Panc1 (cell line): Measurements from ENCODE around the gene SOWAHC. TPM values are rescaled to one million over a fixed set of nuclear protein-coding genes. Genes with fewer than 3 reads are reported as not detected.

Experiments
- ATAC-seq: fragments of 200-7000 bp; cut with Tn5 transposase; 2 replicates; pipeline ENCODE4 v1.9.1; 2020; ENCODE audit warnings: mild to moderate bottlenecking, moderate library complexity
- BruUV-seq: library from RNA; stranded (reverse); fragments of 400-500 nt; replicated peaks from 2 replicates; lab custom pipeline; 2021; lab: Mats Ljungman, UMichigan
- CTCF ChIA-PET: fragments of 300-600 bp; sonication (Branson Sonifier 250); formaldehyde crosslinking; loops from one replicate; lab custom pipeline; 2022; ENCODE audit warnings: antibody characterized with exemption; lab: Charles Lee
- POLR2A ChIA-PET: fragments of 300-600 bp; sonication (Branson Sonifier 250); formaldehyde crosslinking; loops from one replicate; lab custom pipeline; 2022; ENCODE audit warnings: antibody characterized with exemption; lab: Charles Lee
- DNase-seq: peaks from one replicate; pipeline ENCODE4 v3.0.0-alpha.2; 2010; ENCODE audit warnings: low read depth, low spot score
- H3K27ac ChIP-seq: 2 replicates; pipeline ENCODE4 v1.5.1; 2011; ENCODE audit warnings: mild to moderate bottlenecking, low read length, inconsistent platforms
- H3K27me3 ChIP-seq: fragments of 200-500 bp; sonication (Bioruptor generic); 2 replicates; pipeline ENCODE4 v1.6.0; 2014; ENCODE audit warnings: low read length, inconsistent platforms; ENCODE audit not compliant: control insufficient read depth, insufficient read depth
- H3K36me3 ChIP-seq: fragments of 200-500 bp; sonication (Bioruptor generic); 2 replicates; pipeline ENCODE4 v1.5.1; 2014; ENCODE audit warnings: inconsistent platforms, mild to moderate bottlenecking, low read length, moderate library complexity; ENCODE audit not compliant: control insufficient read depth, insufficient read depth
- H3K4me1 ChIP-seq: 2 replicates; pipeline ENCODE4 v1.5.1; 2011; ENCODE audit warnings: inconsistent platforms, mild to moderate bottlenecking, low read length, moderate library complexity; ENCODE audit not compliant: control insufficient read depth, insufficient read depth
- H3K4me3 ChIP-seq, 2 experiments: 2 replicates each; pipeline ENCODE4 v1.5.1; 2011 to 2012; ENCODE audit warnings: low read depth in 2 of 2, low read length in 2 of 2, mild to moderate bottlenecking in 2 of 2, inconsistent platforms in 1 of 2, moderate library complexity in 1 of 2
- H3K9me3 ChIP-seq: fragments of 200-500 bp; sonication (Bioruptor generic); 2 replicates; pipeline ENCODE4 v1.5.1; 2014; ENCODE audit warnings: low read depth, mild to moderate bottlenecking, inconsistent platforms, low read length, moderate library complexity; ENCODE audit not compliant: control insufficient read depth, insufficient read depth
- POLR2AphosphoS5 ChIP-seq: IDR thresholded peaks from 2 replicates; pipeline ENCODE4 v1.6.1; 2012; ENCODE audit warnings: mild to moderate bottlenecking, low read depth, low read length, moderate library complexity
- SIN3A ChIP-seq: IDR thresholded peaks from 2 replicates; pipeline ENCODE4 v1.6.1; 2012; ENCODE audit warnings: low read depth, mild to moderate bottlenecking, low read length, moderate library complexity, borderline replicate concordance; ENCODE audit not compliant: insufficient read depth
- TCF7L2 ChIP-seq: IDR thresholded peaks from 2 replicates; pipeline ENCODE4 v1.6.1; 2011; ENCODE audit warnings: mild to moderate bottlenecking, low read depth, low read length, inconsistent platforms
- in situ Hi-C: cut with HindIII; loops from 2 replicates; pipeline ENCODE4 v1.10.0; 2016; ENCODE audit warnings: low sequenced_read_pairs, low pct_unique_long_range_greater_than_20kb
- intact Hi-C: fragments of 100-400 bp; cut with micrococcal nuclease; formaldehyde crosslinking; loops from one replicate; pipeline ENCODE4 v1.10.0; 2022; ENCODE audit not compliant: unreplicated experiment
- total RNA-seq: library from RNA; stranded (reverse); gene quantifications from one replicate; pipeline ENCODE4 v1.2.1, GENCODE V29; 2021; ENCODE audit not compliant: unreplicated experiment
- TF ChIP-seq, protein P1 (sequence below): fragments of 450-650 bp; IDR thresholded peaks from 2 replicates; pipeline ENCODE4 v1.5.1; 2017; ENCODE audit warnings: mild to moderate bottlenecking
- TF ChIP-seq, protein P2 (sequence below), 2 experiments: IDR thresholded peaks; 2 replicates each; pipeline ENCODE4 v1.6.1; 2011 to 2012; ENCODE audit warnings: low read depth in 2 of 2, control low read depth in 1 of 2, low read length in 1 of 2, mild to moderate bottlenecking in 1 of 2, moderate library complexity in 1 of 2; ENCODE audit not compliant: insufficient read depth in 1 of 2

The SOWAHC gene
- total RNA-seq, 1 experiment from 2014 or later, result 23.4 TPM

- Histone ChIP-seq H3K9me3 (no peaks in the 10 kb centered on the region), H3K4me3 (no peak overlapping the region), H3K4me1 (no peaks in the 10 kb centered on the region), H3K27ac (no peak overlapping the region), H3K36me3 (no peaks in the 10 kb centered on the region), H3K27me3 (no peaks in the 10 kb centered on the region)
- ChIA-PET POLR2A (no interaction called here), CTCF (no interaction called here)
- ATAC-seq (peak; percentile 55; the same call in 1 of the 2 replicates), DNase-seq (no peak)
- no TSS peak for BruUV-seq
- in situ Hi-C loops, result no loop called here
- intact Hi-C loops, result no loop called here
- TF ChIP-seq, protein P1, sequence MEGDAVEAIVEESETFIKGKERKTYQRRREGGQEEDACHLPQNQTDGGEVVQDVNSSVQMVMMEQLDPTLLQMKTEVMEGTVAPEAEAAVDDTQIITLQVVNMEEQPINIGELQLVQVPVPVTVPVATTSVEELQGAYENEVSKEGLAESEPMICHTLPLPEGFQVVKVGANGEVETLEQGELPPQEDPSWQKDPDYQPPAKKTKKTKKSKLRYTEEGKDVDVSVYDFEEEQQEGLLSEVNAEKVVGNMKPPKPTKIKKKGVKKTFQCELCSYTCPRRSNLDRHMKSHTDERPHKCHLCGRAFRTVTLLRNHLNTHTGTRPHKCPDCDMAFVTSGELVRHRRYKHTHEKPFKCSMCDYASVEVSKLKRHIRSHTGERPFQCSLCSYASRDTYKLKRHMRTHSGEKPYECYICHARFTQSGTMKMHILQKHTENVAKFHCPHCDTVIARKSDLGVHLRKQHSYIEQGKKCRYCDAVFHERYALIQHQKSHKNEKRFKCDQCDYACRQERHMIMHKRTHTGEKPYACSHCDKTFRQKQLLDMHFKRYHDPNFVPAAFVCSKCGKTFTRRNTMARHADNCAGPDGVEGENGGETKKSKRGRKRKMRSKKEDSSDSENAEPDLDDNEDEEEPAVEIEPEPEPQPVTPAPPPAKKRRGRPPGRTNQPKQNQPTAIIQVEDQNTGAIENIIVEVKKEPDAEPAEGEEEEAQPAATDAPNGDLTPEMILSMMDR, result no peak
- no peak for TF ChIP-seq TCF7L2
- no peak for TF ChIP-seq POLR2AphosphoS5
- TF ChIP-seq SIN3A, result no peak
- TF ChIP-seq, protein P2, sequence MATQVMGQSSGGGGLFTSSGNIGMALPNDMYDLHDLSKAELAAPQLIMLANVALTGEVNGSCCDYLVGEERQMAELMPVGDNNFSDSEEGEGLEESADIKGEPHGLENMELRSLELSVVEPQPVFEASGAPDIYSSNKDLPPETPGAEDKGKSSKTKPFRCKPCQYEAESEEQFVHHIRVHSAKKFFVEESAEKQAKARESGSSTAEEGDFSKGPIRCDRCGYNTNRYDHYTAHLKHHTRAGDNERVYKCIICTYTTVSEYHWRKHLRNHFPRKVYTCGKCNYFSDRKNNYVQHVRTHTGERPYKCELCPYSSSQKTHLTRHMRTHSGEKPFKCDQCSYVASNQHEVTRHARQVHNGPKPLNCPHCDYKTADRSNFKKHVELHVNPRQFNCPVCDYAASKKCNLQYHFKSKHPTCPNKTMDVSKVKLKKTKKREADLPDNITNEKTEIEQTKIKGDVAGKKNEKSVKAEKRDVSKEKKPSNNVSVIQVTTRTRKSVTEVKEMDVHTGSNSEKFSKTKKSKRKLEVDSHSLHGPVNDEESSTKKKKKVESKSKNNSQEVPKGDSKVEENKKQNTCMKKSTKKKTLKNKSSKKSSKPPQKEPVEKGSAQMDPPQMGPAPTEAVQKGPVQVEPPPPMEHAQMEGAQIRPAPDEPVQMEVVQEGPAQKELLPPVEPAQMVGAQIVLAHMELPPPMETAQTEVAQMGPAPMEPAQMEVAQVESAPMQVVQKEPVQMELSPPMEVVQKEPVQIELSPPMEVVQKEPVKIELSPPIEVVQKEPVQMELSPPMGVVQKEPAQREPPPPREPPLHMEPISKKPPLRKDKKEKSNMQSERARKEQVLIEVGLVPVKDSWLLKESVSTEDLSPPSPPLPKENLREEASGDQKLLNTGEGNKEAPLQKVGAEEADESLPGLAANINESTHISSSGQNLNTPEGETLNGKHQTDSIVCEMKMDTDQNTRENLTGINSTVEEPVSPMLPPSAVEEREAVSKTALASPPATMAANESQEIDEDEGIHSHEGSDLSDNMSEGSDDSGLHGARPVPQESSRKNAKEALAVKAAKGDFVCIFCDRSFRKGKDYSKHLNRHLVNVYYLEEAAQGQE (IDR thresholded peaks at IDR 0.05; ENCODE audit: insufficient read depth in 1 of 2, low read depth in 2 of 2, low read length in 1 of 2), result no peak
These were observed 19.8 kb upstream of the SOWAHC start for GRCh38 chr2:109594246-109594885.

DNA sequence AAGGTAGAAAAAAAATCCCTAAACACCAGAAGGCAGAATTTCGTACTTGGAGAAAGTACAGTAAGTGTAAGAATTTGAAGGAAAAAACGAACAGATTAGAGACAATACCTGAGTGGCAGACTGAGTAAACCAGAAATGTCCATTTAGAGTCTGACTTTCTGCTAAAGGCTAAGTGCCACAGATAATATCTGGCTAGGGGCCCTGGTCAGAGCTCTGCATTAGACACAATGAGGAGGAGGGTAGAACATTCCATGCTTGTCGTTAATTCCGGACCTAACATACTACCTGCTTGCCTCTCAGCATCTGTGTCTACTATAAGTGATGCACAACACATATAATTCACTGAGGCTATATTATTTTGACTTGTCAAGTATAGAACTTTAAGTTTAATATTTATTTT is 18.5 kb upstream of the SOWAHC start:
- ChIA-PET CTCF (no interaction called here), POLR2A (interaction anchor here (0.7 kb wide), 1 partner anchor 428 kb away, joined by 3 read pairs; no protein-coding TSS in a partner anchor)
- no peak for DNase-seq
- no TSS peak for BruUV-seq
- TF ChIP-seq, protein P1, result no peak
- TF ChIP-seq TCF7L2 (no peak), POLR2AphosphoS5 (no peak), SIN3A (no peak)
- TF ChIP-seq, protein P2 (IDR thresholded peaks at IDR 0.05; ENCODE audit: insufficient read depth in 1 of 2, low read depth in 2 of 2, low read length in 1 of 2), result no peak
- H3K9me3 ChIP-seq, result no peaks in the 10 kb centered on the region
- no peaks in the 10 kb centered on the region for H3K27me3 ChIP-seq
- in situ Hi-C loops (no loop called here), intact Hi-C loops (loop anchor here (5.0 kb wide), 1 partner anchor 48 kb away; no protein-coding TSS in a partner anchor)
- no peak overlapping the region for H3K27ac ChIP-seq
- ATAC-seq, result no peak
- no peaks in the 10 kb centered on the region for H3K36me3 ChIP-seq
- no peak overlapping the region for H3K4me3 ChIP-seq
- H3K4me1 ChIP-seq, result no peaks in the 10 kb centered on the region
